22Rv1 (cell line): Measurements from ENCODE around the gene MYO1D.

Experiments used
- H3K27ac ChIP-seq: fragments of 450-650 bp; 2 replicates; pipeline ENCODE4 v1.5.1; 2017
- ZFX ChIP-seq: fragments of 450-650 bp; IDR thresholded peaks from 2 replicates; pipeline ENCODE4 v1.6.1; 2017; ENCODE audit warnings: antibody characterized with exemption, borderline replicate concordance
- TF ChIP-seq, protein P1 (sequence below): fragments of 450-650 bp; IDR thresholded peaks from 2 replicates; pipeline ENCODE4 v1.5.1; 2017; ENCODE audit warnings: mild to moderate bottlenecking

Gene MYO1D

GRCh38 chr17:32628271-32629044, 248.5 kb downstream of the MYO1D start:
- TF ChIP-seq ZFX: no peak
- TF ChIP-seq, protein P1, sequence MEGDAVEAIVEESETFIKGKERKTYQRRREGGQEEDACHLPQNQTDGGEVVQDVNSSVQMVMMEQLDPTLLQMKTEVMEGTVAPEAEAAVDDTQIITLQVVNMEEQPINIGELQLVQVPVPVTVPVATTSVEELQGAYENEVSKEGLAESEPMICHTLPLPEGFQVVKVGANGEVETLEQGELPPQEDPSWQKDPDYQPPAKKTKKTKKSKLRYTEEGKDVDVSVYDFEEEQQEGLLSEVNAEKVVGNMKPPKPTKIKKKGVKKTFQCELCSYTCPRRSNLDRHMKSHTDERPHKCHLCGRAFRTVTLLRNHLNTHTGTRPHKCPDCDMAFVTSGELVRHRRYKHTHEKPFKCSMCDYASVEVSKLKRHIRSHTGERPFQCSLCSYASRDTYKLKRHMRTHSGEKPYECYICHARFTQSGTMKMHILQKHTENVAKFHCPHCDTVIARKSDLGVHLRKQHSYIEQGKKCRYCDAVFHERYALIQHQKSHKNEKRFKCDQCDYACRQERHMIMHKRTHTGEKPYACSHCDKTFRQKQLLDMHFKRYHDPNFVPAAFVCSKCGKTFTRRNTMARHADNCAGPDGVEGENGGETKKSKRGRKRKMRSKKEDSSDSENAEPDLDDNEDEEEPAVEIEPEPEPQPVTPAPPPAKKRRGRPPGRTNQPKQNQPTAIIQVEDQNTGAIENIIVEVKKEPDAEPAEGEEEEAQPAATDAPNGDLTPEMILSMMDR: no peak
- 0 out of 2 replicates have a peak overlapping the region, but pooled peaks have one; percentile 19 for H3K27ac ChIP-seq

DNA sequence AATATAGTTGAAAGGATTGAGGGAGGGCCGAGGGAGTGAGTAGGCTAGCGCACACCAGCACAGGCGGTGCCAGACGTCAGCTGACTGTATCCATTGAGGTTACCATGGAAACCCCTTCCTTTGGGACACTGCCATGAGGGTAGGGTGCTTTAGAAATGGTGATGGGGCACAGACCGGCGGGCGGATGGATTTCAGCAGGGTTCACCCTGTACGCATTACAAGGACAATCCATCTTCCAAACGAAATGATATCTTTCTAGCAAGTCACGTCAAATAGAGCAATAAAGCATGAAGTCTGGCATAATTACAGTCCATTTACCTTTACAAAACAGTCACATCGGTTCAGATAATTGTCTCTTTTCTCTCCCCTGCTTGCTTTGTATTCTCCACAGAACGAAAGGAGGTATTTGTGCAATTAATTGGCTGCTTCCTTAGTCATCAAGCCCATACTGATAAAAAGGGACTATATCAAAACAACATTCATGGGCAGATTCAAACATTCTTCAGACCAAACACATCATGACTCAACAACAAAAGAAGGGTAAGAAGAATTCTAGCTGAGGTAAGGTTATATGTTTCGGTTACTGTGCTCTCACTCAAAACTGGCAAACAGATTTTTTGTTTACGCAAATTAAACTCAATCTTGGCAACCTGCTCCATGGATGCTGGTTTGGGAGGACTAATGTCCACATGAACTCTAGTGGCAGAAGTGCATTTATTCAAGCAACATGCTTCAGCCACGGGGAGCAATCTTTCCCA, 249.5 kb downstream of the MYO1D start:
- H3K27ac ChIP-seq: peak overlapping the region; percentile 19; the same call in 1 of the 2 replicates
- TF ChIP-seq, protein P1: no peak
- no peak for TF ChIP-seq ZFX

DNA sequence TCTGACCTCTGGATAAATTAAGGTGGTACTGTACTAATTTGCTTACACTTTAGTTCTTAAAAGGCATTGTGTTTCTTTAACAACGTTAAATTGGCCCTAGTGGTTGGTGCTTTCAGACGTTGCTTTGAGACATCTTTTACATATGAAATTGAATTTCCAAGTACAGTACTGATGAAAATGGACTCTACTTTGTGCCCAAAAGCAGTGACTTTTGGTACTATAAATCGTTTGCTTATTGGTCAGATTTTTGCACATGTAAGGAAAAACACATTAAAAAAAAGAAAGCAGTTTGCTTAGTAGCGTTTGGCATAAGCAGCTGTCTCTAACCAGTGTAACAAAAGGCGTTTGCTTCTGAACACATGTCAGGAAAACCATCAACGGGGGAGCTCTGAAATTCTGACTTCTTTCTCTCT, 250.5 kb downstream of the MYO1D start:
- no peak overlapping the region for H3K27ac ChIP-seq
- TF ChIP-seq, protein P1: no peak
- TF ChIP-seq ZFX: no peak

DNA sequence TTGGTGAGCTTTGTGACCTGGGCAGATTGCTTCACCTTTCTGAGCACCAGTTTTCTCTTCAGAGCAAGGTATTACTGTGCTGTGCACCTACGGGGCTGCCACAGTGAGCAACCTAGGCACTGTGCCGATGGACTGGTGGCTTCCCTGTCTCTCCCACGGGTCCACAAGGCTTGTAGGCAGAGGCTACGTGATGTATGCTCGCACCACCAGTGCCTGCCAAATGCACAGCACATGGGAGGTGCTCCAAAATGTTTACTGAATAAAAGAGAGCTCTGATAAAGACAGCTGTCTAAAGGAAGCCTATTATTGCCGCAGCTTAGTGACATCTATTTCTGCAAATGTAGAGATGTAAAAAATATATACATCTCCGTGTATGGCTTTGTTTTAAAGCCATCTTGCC, 251.0 kb downstream of the MYO1D start:
- TF ChIP-seq, protein P1: no peak
- no peak for TF ChIP-seq ZFX
- no peak overlapping the region for H3K27ac ChIP-seq

GRCh38 chr17:32623196-32623595, 253.7 kb downstream of the MYO1D start:
- no peak for TF ChIP-seq ZFX
- TF ChIP-seq, protein P1: no peak

DNA sequence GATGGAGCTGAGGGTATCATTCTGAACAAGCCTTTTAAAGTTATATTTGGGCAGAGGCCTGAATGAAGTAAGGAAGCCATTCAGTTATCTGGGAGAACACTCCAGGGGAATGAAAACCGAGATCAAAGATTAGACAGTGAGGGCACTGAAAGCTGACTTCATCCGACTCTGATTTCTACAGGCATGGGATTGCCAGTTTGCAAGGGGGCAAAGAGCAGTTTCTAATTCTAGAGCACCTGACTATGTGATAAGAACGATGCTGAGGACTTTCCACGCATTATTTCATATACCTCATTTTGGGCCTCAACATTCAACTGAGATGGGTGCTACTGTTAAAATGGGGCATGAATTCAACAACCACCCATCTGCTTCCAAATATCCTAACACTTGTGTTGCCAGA, 254.4 kb downstream of the MYO1D start:
- H3K27ac ChIP-seq: no peak overlapping the region
- no peak for TF ChIP-seq ZFX
- TF ChIP-seq, protein P1: no peak

More at GRCh38 chr17:32623196-32623595, 253.7 kb downstream of the MYO1D start:
- H3K27ac ChIP-seq: no peak overlapping the region
